ENCODE results near the gene MRPL49.

- TF ChIP-seq, protein P1, sequence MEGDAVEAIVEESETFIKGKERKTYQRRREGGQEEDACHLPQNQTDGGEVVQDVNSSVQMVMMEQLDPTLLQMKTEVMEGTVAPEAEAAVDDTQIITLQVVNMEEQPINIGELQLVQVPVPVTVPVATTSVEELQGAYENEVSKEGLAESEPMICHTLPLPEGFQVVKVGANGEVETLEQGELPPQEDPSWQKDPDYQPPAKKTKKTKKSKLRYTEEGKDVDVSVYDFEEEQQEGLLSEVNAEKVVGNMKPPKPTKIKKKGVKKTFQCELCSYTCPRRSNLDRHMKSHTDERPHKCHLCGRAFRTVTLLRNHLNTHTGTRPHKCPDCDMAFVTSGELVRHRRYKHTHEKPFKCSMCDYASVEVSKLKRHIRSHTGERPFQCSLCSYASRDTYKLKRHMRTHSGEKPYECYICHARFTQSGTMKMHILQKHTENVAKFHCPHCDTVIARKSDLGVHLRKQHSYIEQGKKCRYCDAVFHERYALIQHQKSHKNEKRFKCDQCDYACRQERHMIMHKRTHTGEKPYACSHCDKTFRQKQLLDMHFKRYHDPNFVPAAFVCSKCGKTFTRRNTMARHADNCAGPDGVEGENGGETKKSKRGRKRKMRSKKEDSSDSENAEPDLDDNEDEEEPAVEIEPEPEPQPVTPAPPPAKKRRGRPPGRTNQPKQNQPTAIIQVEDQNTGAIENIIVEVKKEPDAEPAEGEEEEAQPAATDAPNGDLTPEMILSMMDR (IDR thresholded peaks at IDR 0.05), result no peak
- no peak for TF ChIP-seq POLR2A (IDR thresholded peaks at IDR 0.05)
These were observed 19.7 kb upstream of the MRPL49 start for GRCh38 chr11:65102142-65103095.
